ENCODE data around the gene SGF29. TPM values are rescaled to one million over a fixed set of nuclear protein-coding genes. Genes with fewer than 3 reads are reported as not detected.
"Not testable (repeated sequence)": the region's sequence is repeated elsewhere in the genome, so short reads cannot be mapped to it uniquely, and the experiment has no call there.

SGF29 gene
- polyA plus RNA-seq, 1 donor (not counting 4 experiments of a cell fraction or from before 2014, with no cell fraction given) = 3.0 TPM

GRCh38 chr16:28563218-28563617, 9.5 kb downstream of the SGF29 start:
- Histone ChIP-seq H3K27me3 (ENCODE audit: control insufficient read depth, extremely low read depth, insufficient read depth, low read length) (no peaks in the 10 kb centered on the region), H3K9ac (ENCODE audit: control insufficient read depth, extremely low read depth, insufficient read depth, low read length) (no peak overlapping the region), H4K20me1 (ENCODE audit: control insufficient read depth, extremely low read depth, insufficient read depth, low read length) (no peaks in the 10 kb centered on the region), H3K9me3 (ENCODE audit: control insufficient read depth, low read depth, low read length) (peaks cover 4% of the 10 kb centered on the region), H3K4me3 (ENCODE audit: control insufficient read depth in 2 of 3, extremely low read depth in 1 of 3, insufficient read depth in 2 of 3, low read depth in 1 of 3, low read length in 3 of 3) (no peak overlapping the region), H3K27ac (ENCODE audit: control insufficient read depth, insufficient read depth, low read length) (no peak overlapping the region), H2AFZ (ENCODE audit: control insufficient read depth, low read length) (no peak overlapping the region), H3K4me1 (ENCODE audit: control insufficient read depth, extremely low read depth, insufficient read depth, low read length) (no peaks in the 10 kb centered on the region), H3K79me2 (ENCODE audit: control insufficient read depth, insufficient read depth, low read length) (peaks cover 11% of the 10 kb centered on the region), H3K4me2 (ENCODE audit: control insufficient read depth, extremely low read depth, insufficient read depth, low read depth, low read length) (no peak overlapping the region), H3K36me3 (ENCODE audit: control insufficient read depth in 2 of 2, extremely low read depth in 1 of 2, insufficient read depth in 2 of 2, low read length in 2 of 2) (peaks cover 0 to 5% of the 10 kb centered on the region in 2 experiments), H3K9me1 (ENCODE audit: control insufficient read depth, extremely low read depth, insufficient read depth, low read length) (no peaks in the 10 kb centered on the region)
- no peak for DNase-seq (ENCODE audit: low read depth, low spot score)
- TF ChIP-seq EZH2 (IDR thresholded peaks at IDR 0.05; ENCODE audit: low read length) (no peak), CTCF (optimal IDR thresholded peaks at IDR 0.05 in 1 of 3, IDR thresholded peaks at IDR 0.05 in 1 of 3, conservative IDR thresholded peaks at IDR 0.05 in 1 of 3; ENCODE audit: extremely low read depth in 1 of 3, insufficient read depth in 2 of 3, low read length in 3 of 3) (no peak)
- FAIRE-seq = no peak
- dilution Hi-C loops (cut with MboI; ENCODE audit: extremely low pct_ligation_motif_present, low sequenced_read_pairs) = no loop called here

GRCh38 chr16:28566233-28566925, 12.7 kb downstream of the SGF29 start:
- H3K27me3 ChIP-seq (ENCODE audit: control insufficient read depth, extremely low read depth, insufficient read depth, low read length); H3K36me3 ChIP-seq (ENCODE audit: control insufficient read depth in 2 of 2, extremely low read depth in 1 of 2, insufficient read depth in 2 of 2, low read length in 2 of 2); H3K9ac ChIP-seq (ENCODE audit: control insufficient read depth, extremely low read depth, insufficient read depth, low read length); H3K27ac ChIP-seq (ENCODE audit: control insufficient read depth, insufficient read depth, low read length); dilution Hi-C loops (cut with MboI; ENCODE audit: extremely low pct_ligation_motif_present, low sequenced_read_pairs); H3K4me3 ChIP-seq (ENCODE audit: control insufficient read depth in 2 of 3, extremely low read depth in 1 of 3, insufficient read depth in 2 of 3, low read depth in 1 of 3, low read length in 3 of 3); H3K4me2 ChIP-seq (ENCODE audit: control insufficient read depth, extremely low read depth, insufficient read depth, low read depth, low read length); H3K9me3 ChIP-seq (ENCODE audit: control insufficient read depth, low read depth, low read length); H4K20me1 ChIP-seq (ENCODE audit: control insufficient read depth, extremely low read depth, insufficient read depth, low read length); DNase-seq (ENCODE audit: low read depth, low spot score); H3K9me1 ChIP-seq (ENCODE audit: control insufficient read depth, extremely low read depth, insufficient read depth, low read length); H2AFZ ChIP-seq (ENCODE audit: control insufficient read depth, low read length); H3K4me1 ChIP-seq (ENCODE audit: control insufficient read depth, extremely low read depth, insufficient read depth, low read length); FAIRE-seq: not testable (repeated sequence)
- H3K79me2 ChIP-seq (ENCODE audit: control insufficient read depth, insufficient read depth, low read length) = peaks cover 13% of the 10 kb centered on the region

GRCh38 chr16:28567292-28567691, 13.6 kb downstream of the SGF29 start:
- Histone ChIP-seq H4K20me1 (ENCODE audit: control insufficient read depth, extremely low read depth, insufficient read depth, low read length) (no peaks in the 10 kb centered on the region), H3K4me1 (ENCODE audit: control insufficient read depth, extremely low read depth, insufficient read depth, low read length) (no peaks in the 10 kb centered on the region), H3K27me3 (ENCODE audit: control insufficient read depth, extremely low read depth, insufficient read depth, low read length) (no peaks in the 10 kb centered on the region), H2AFZ (ENCODE audit: control insufficient read depth, low read length) (no peak overlapping the region), H3K9ac (ENCODE audit: control insufficient read depth, extremely low read depth, insufficient read depth, low read length) (no peak overlapping the region), H3K79me2 (ENCODE audit: control insufficient read depth, insufficient read depth, low read length) (peaks cover 13% of the 10 kb centered on the region), H3K27ac (ENCODE audit: control insufficient read depth, insufficient read depth, low read length) (no peak overlapping the region), H3K36me3 (ENCODE audit: control insufficient read depth in 2 of 2, extremely low read depth in 1 of 2, insufficient read depth in 2 of 2, low read length in 2 of 2) (peaks cover 0 to 2% of the 10 kb centered on the region in 2 experiments), H3K4me2 (ENCODE audit: control insufficient read depth, extremely low read depth, insufficient read depth, low read depth, low read length) (no peak overlapping the region), H3K9me1 (ENCODE audit: control insufficient read depth, extremely low read depth, insufficient read depth, low read length) (no peaks in the 10 kb centered on the region), H3K4me3 (ENCODE audit: control insufficient read depth in 2 of 3, extremely low read depth in 1 of 3, insufficient read depth in 2 of 3, low read depth in 1 of 3, low read length in 3 of 3) (no peak overlapping the region), H3K9me3 (ENCODE audit: control insufficient read depth, low read depth, low read length) (peaks cover 4% of the 10 kb centered on the region)
- DNase-seq (ENCODE audit: low read depth, low spot score) (no peak), FAIRE-seq (no peak)
- dilution Hi-C loops (cut with MboI; ENCODE audit: extremely low pct_ligation_motif_present, low sequenced_read_pairs) = no loop called here
- TF ChIP-seq CTCF (optimal IDR thresholded peaks at IDR 0.05 in 1 of 3, IDR thresholded peaks at IDR 0.05 in 1 of 3, conservative IDR thresholded peaks at IDR 0.05 in 1 of 3; ENCODE audit: extremely low read depth in 1 of 3, insufficient read depth in 2 of 3, low read length in 3 of 3) (no peak), EZH2 (IDR thresholded peaks at IDR 0.05; ENCODE audit: low read length) (no peak)
